H9 (cell line): ENCODE measurements around the gene MLLT3. TPM values are rescaled to one million over a fixed set of nuclear protein-coding genes. Genes with fewer than 3 reads are reported as not detected.

ENCODE experiments used
- DNase-seq: peaks from one replicate; pipeline ENCODE4 v3.0.0-alpha.2; 2017
- H2AFZ ChIP-seq: one replicate; pipeline ENCODE4 v1.6.1; 2013; ENCODE audit warnings: mild to moderate bottlenecking, low read length, control low read depth, moderate library complexity
- H2AK5ac ChIP-seq: 2 replicates; pipeline ENCODE4 v1.6.1; 2013; ENCODE audit warnings: low read length, control low read depth, mixed read lengths; ENCODE audit not compliant: insufficient read length
- H2BK120ac ChIP-seq: one replicate; pipeline ENCODE4 v1.6.1; 2013; ENCODE audit warnings: low read depth, mild to moderate bottlenecking, low read length, control low read depth, inconsistent platforms; ENCODE audit not compliant: poor library complexity, severe bottlenecking
- H2BK12ac ChIP-seq: 2 replicates; pipeline ENCODE4 v1.6.1; 2013; ENCODE audit warnings: low read length, control low read depth, mixed read lengths, low read depth; ENCODE audit not compliant: insufficient read length
- H2BK15ac ChIP-seq: 2 replicates; pipeline ENCODE4 v1.6.1; 2013; ENCODE audit warnings: low read depth, low read length, control low read depth
- H2BK20ac ChIP-seq: one replicate; pipeline ENCODE4 v1.6.1; 2013; ENCODE audit warnings: low read depth, mild to moderate bottlenecking, low read length, control low read depth, inconsistent platforms; ENCODE audit not compliant: poor library complexity, severe bottlenecking
- H2BK5ac ChIP-seq: 2 replicates; pipeline ENCODE4 v1.6.1; 2013; ENCODE audit warnings: low read length, control low read depth, mixed read lengths; ENCODE audit not compliant: insufficient read length
- H3K14ac ChIP-seq: 2 replicates; pipeline ENCODE4 v1.6.1; 2013; ENCODE audit warnings: low read length, control low read depth; ENCODE audit not compliant: insufficient read depth
- H3K18ac ChIP-seq: 2 replicates; pipeline ENCODE4 v1.6.1; 2013; ENCODE audit warnings: low read depth, mild to moderate bottlenecking, mixed read lengths, low read length, control low read depth; ENCODE audit not compliant: insufficient read length
- H3K23ac ChIP-seq: 2 replicates; pipeline ENCODE4 v1.6.1; 2013; ENCODE audit warnings: low read length, control low read depth, mixed read lengths, low read depth; ENCODE audit not compliant: insufficient read length
- H3K23me2 ChIP-seq: 2 replicates; pipeline ENCODE4 v1.6.1; 2013; ENCODE audit warnings: low read depth, mild to moderate bottlenecking, mixed read lengths, low read length, control low read depth; ENCODE audit not compliant: insufficient read length, poor library complexity, severe bottlenecking
- H3K27ac ChIP-seq: 2 replicates; pipeline ENCODE4 v1.5.1; 2013; ENCODE audit warnings: low read length, control low read depth, mixed read lengths, low read depth; ENCODE audit not compliant: insufficient read length
- H3K27me3 ChIP-seq: 2 replicates; pipeline ENCODE4 v1.6.1; 2013; ENCODE audit warnings: low read length, control low read depth, inconsistent platforms; ENCODE audit not compliant: insufficient read depth
- H3K4ac ChIP-seq: 2 replicates; pipeline ENCODE4 v1.6.1; 2013; ENCODE audit warnings: low read depth, mild to moderate bottlenecking, control low read depth, inconsistent platforms, low read length, moderate library complexity
- H3K4me1 ChIP-seq: 2 replicates; pipeline ENCODE4 v1.6.1; 2013; ENCODE audit warnings: low read length, control low read depth, inconsistent platforms; ENCODE audit not compliant: insufficient read depth
- H3K4me2 ChIP-seq: 2 replicates; pipeline ENCODE4 v1.6.1; 2013; ENCODE audit warnings: low read length, control low read depth, mixed read lengths; ENCODE audit not compliant: insufficient read length, insufficient read depth
- H3K56ac ChIP-seq: 2 replicates; pipeline ENCODE4 v1.6.1; 2013; ENCODE audit warnings: low read depth, mild to moderate bottlenecking, mixed read lengths, low read length, control low read depth; ENCODE audit not compliant: insufficient read length
- H3K79me1 ChIP-seq: 2 replicates; pipeline ENCODE4 v1.6.1; 2013; ENCODE audit warnings: low read depth, mild to moderate bottlenecking, moderate library complexity, low read length, control low read depth, inconsistent platforms; ENCODE audit not compliant: insufficient read depth, poor library complexity, severe bottlenecking
- H3K79me2 ChIP-seq: 2 replicates; pipeline ENCODE4 v1.6.1; 2013; ENCODE audit warnings: low read length, control low read depth, inconsistent platforms; ENCODE audit not compliant: insufficient read depth
- H3K9ac ChIP-seq: 2 replicates; pipeline ENCODE4 v1.6.1; 2013; ENCODE audit warnings: low read length, control low read depth, mixed read lengths; ENCODE audit not compliant: insufficient read length; ENCODE audit errors: extremely low read depth
- H3K9me3 ChIP-seq: one replicate; pipeline ENCODE4 v1.6.1; 2013; ENCODE audit warnings: low read depth, low read length, inconsistent platforms; ENCODE audit not compliant: control insufficient read depth
- H3T11ph ChIP-seq: one replicate; pipeline ENCODE4 v1.6.1; 2013; ENCODE audit warnings: mild to moderate bottlenecking, low read length, control low read depth, inconsistent platforms
- H4K20me1 ChIP-seq: one replicate; pipeline ENCODE4 v1.6.1; 2013; ENCODE audit not compliant: control insufficient read depth, insufficient read length, insufficient read depth
- H4K5ac ChIP-seq: 2 replicates; pipeline ENCODE4 v1.6.1; 2013; ENCODE audit warnings: low read depth, mild to moderate bottlenecking, mixed read lengths, low read length, control low read depth; ENCODE audit not compliant: insufficient read length
- H4K8ac ChIP-seq: replicated peaks from 2 replicates; pipeline ENCODE4 v1.6.1; 2013; ENCODE audit warnings: low read length, control low read depth, mixed read lengths, low read depth; ENCODE audit not compliant: insufficient read length
- H4K91ac ChIP-seq: 2 replicates; pipeline ENCODE4 v1.6.1; 2013; ENCODE audit warnings: low read depth, mild to moderate bottlenecking, moderate library complexity, mixed read lengths, low read length, control low read depth; ENCODE audit not compliant: insufficient read length
- H3K27ac Mint-ChIP-seq, 3 experiments: 2 replicates in 2 of 3; 3 replicates in 1 of 3; pipeline ENCODE4 v1.8.0; 2020 to 2021; ENCODE audit warnings: mixed read lengths in 3 of 3, mild to moderate bottlenecking in 1 of 3, moderate library complexity in 1 of 3
- H3K27me3 Mint-ChIP-seq: 2 replicates; pipeline ENCODE4 v1.8.0; 2021; ENCODE audit warnings: low read depth, mild to moderate bottlenecking, moderate library complexity, mixed read lengths
- H3K36me3 Mint-ChIP-seq, 3 experiments: 2 replicates in 2 of 3; 3 replicates in 1 of 3; pipeline ENCODE4 v1.8.0; 2020 to 2021; ENCODE audit warnings: low read depth in 3 of 3, mixed read lengths in 3 of 3; ENCODE audit not compliant: insufficient read depth in 1 of 3
- H3K4me1 Mint-ChIP-seq, 2 experiments: 2 replicates each; pipeline ENCODE4 v1.8.0; 2020; ENCODE audit warnings: mixed read lengths in 2 of 2
- H3K4me3 Mint-ChIP-seq, 2 experiments: 2 replicates in 1 of 2; 3 replicates in 1 of 2; pipeline ENCODE4 v1.8.0; 2020 to 2021; ENCODE audit warnings: mild to moderate bottlenecking in 2 of 2, mixed read lengths in 2 of 2, moderate library complexity in 1 of 2
- H3K9me3 Mint-ChIP-seq, 2 experiments: 2 replicates in 1 of 2; 3 replicates in 1 of 2; pipeline ENCODE4 v1.8.0; 2020; ENCODE audit warnings: mild to moderate bottlenecking in 2 of 2, mixed read lengths in 2 of 2, moderate library complexity in 1 of 2
- WGBS: extraction: QIAGEN DNeasy Blood & Tissue Kit; methylation state at CpG from one replicate; pipeline ENCODE4 v1.1.7; 2013; ENCODE audit warnings: missing lambda C conversion rate, low lambda C conversion rate, mixed read lengths; ENCODE audit not compliant: insufficient read length; ENCODE audit errors: extremely low coverage; 5-methylcytosine and 5-hydroxymethylcytosine counted together
- total RNA-seq: library from RNA; stranded (reverse); gene quantifications from 2 replicates; pipeline ENCODE4 v1.2.1, GENCODE V29; 2021
- TF ChIP-seq, protein P1 (sequence below): fragments of 200-600 bp; sonication (generic); conservative IDR thresholded peaks from 3 replicates; pipeline ENCODE4 v1.8.0; 2021; ENCODE audit warnings: antibody characterized with exemption, mild to moderate bottlenecking

MLLT3 gene
- total RNA-seq, 1 experiment from 2014 or later, result 3.9 TPM

DNA sequence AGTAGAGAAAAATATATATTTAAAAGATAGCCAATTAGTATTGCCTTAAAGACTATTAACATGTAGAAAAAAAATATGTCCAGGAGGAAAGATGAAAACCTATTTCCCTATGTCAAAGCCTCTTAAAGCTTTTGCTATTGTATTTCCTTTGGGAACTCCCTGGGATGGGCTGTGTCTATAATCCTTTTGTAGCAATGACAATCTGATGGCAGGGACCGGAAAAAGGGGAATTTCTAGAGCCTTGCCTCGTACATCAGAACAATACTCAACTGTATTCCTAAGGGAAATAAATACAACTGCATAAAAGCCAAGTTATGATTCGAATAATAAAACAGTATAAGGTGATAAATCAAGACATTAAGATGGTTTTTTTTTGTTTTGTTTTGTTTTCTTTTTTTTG is 257.3 kb downstream of the MLLT3 start:
- Histone ChIP-seq H3K9me3 (no peaks in the 10 kb centered on the region), H4K5ac (no peak overlapping the region), H3K56ac (no peak overlapping the region), H2BK12ac (no peak overlapping the region), H3K14ac (no peak overlapping the region), H3K79me1 (no peaks in the 10 kb centered on the region), H3K18ac (no peak overlapping the region), H4K8ac (no peak overlapping the region), H4K91ac (no peak overlapping the region), H3K23me2 (no peaks in the 10 kb centered on the region), H3K4ac (no peak overlapping the region), H2AK5ac (no peak overlapping the region), H2BK5ac (no peak overlapping the region), H3K9ac (no peak overlapping the region), H3K27me3 (no peaks in the 10 kb centered on the region), H3K4me1 (no peaks in the 10 kb centered on the region), H3T11ph (no peak overlapping the region), H2AFZ (no peak overlapping the region), H2BK120ac (no peak overlapping the region), H2BK20ac (no peak overlapping the region), H3K4me2 (no peak overlapping the region), H3K27ac (no peak overlapping the region), H2BK15ac (no peak overlapping the region), H4K20me1 (no peaks in the 10 kb centered on the region), H3K23ac (no peak overlapping the region), H3K79me2 (no peaks in the 10 kb centered on the region)
- no CpG with 5 or more reads among the region's 3 CpGs for WGBS
- no peaks in the 10 kb centered on the region for H3K36me3 Mint-ChIP-seq
- H3K27me3 Mint-ChIP-seq, result no peaks in the 10 kb centered on the region
- TF ChIP-seq, protein P1, sequence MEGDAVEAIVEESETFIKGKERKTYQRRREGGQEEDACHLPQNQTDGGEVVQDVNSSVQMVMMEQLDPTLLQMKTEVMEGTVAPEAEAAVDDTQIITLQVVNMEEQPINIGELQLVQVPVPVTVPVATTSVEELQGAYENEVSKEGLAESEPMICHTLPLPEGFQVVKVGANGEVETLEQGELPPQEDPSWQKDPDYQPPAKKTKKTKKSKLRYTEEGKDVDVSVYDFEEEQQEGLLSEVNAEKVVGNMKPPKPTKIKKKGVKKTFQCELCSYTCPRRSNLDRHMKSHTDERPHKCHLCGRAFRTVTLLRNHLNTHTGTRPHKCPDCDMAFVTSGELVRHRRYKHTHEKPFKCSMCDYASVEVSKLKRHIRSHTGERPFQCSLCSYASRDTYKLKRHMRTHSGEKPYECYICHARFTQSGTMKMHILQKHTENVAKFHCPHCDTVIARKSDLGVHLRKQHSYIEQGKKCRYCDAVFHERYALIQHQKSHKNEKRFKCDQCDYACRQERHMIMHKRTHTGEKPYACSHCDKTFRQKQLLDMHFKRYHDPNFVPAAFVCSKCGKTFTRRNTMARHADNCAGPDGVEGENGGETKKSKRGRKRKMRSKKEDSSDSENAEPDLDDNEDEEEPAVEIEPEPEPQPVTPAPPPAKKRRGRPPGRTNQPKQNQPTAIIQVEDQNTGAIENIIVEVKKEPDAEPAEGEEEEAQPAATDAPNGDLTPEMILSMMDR, result no peak
- H3K9me3 Mint-ChIP-seq, result no peaks in the 10 kb centered on the region; a peak in 2 of 5 replicates
- no peak overlapping the region for H3K27ac Mint-ChIP-seq
- no peak for DNase-seq
- peaks cover 3 to 4% of the 10 kb centered on the region in 2 experiments for H3K4me1 Mint-ChIP-seq
- H3K4me3 Mint-ChIP-seq, result no peak overlapping the region
